Panc1 (cell line): ENCODE measurements around the gene WDR6.

Experiments used
- POLR2AphosphoS5 ChIP-seq: IDR thresholded peaks from 2 replicates; pipeline ENCODE4 v1.6.1; 2012; ENCODE audit warnings: mild to moderate bottlenecking, low read depth, low read length, moderate library complexity
- SIN3A ChIP-seq: IDR thresholded peaks from 2 replicates; pipeline ENCODE4 v1.6.1; 2012; ENCODE audit warnings: low read depth, mild to moderate bottlenecking, low read length, moderate library complexity, borderline replicate concordance; ENCODE audit not compliant: insufficient read depth
- TCF7L2 ChIP-seq: IDR thresholded peaks from 2 replicates; pipeline ENCODE4 v1.6.1; 2011; ENCODE audit warnings: mild to moderate bottlenecking, low read depth, low read length, inconsistent platforms
- TF ChIP-seq, protein P1 (sequence below): fragments of 450-650 bp; IDR thresholded peaks from 2 replicates; pipeline ENCODE4 v1.5.1; 2017; ENCODE audit warnings: mild to moderate bottlenecking

DNA sequence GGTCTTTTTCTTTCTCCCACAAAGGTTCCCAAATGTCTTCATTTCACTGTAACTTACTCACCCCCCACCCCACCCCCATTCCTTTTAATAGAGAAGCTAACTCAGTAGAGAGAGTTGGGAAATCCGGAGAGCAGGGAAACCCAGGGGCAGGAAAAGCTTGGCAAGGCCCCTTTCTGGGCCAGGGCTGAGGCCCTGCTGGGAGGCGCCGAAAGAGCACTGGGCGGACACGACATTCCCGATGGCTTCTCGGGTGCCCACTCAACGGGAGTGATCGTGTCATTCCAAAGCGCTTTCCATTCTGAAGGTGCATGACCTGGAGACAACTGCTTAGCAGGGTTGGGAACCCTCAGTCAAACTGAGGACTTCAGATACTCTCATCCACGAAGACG is 12.7 kb downstream of the WDR6 start:
- TF ChIP-seq, protein P1, sequence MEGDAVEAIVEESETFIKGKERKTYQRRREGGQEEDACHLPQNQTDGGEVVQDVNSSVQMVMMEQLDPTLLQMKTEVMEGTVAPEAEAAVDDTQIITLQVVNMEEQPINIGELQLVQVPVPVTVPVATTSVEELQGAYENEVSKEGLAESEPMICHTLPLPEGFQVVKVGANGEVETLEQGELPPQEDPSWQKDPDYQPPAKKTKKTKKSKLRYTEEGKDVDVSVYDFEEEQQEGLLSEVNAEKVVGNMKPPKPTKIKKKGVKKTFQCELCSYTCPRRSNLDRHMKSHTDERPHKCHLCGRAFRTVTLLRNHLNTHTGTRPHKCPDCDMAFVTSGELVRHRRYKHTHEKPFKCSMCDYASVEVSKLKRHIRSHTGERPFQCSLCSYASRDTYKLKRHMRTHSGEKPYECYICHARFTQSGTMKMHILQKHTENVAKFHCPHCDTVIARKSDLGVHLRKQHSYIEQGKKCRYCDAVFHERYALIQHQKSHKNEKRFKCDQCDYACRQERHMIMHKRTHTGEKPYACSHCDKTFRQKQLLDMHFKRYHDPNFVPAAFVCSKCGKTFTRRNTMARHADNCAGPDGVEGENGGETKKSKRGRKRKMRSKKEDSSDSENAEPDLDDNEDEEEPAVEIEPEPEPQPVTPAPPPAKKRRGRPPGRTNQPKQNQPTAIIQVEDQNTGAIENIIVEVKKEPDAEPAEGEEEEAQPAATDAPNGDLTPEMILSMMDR, result no peak
- TF ChIP-seq SIN3A (no peak), POLR2AphosphoS5 (no peak), TCF7L2 (no peak)
